Non-pigmented ciliary epithelial cell (primary cell): ENCODE data around the gene CTNND2.
A peak's percentile ranks its signal among the peaks of the same experiment; 100 is the strongest.

Experiments used
- DNase-seq: peaks from one replicate; pipeline ENCODE4 v3.0.0-alpha.2; 2010; ENCODE audit warnings: low read depth

CTNND2 gene

DNA sequence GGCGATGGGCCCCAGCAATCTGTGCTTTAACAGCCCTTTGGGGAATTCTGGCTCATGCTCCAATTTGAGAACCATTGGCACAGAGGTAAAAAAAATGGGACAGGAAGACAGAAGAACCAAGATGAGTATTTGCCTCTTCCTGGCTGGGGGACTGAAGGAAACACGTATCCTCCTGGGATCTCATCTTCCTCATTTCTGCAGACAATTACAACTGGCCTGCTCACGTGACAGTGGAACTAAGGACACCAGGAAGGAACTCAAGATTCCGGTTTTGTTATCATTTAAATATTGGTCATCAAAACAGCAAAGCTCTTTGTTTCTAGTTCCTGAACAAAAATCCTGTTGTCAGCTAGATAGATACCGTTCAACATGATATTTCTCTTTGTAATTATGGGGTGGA lies 927.2 kb downstream of the CTNND2 start:
- no peak for DNase-seq

DNA sequence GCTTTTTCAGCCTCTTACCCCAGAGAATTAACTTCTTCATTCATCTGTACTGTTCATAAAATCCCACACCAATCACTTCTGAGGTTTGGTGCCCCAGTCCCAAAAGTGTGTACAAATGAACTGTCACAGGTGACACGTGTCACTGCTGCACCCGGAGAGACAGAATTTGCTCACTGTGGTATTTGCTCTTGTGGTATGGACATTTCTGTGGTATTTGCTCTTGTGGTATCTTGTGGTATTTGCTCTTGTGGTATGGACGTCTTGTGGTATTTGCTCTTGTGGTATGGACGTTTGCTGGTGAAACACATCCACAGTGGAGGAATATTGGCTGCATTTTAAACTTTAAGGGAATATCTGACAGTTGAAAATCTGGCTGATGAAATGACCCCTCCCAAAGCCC lies 928.3 kb downstream of the CTNND2 start:
- DNase-seq, result peak; percentile 40

DNA sequence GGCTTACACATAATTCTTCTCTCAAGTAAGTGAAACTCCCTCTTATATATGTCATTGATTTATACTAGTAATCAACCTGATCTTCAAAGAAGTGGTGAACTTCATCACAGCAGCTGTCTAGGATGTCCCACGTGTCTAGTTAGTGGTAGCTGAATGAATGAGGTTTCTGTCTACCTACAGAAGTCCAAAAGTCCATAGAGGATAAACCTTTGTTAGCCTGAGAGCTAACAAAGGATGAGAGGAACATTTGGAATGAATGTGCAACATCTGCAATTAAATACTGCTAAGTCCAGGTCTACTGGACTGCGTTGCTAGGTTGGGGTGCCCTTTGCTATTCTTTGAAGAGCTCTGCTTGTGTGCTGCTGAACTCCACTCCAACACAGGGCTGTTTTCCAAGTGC lies 929.4 kb downstream of the CTNND2 start:
- DNase-seq, result no peak

DNA sequence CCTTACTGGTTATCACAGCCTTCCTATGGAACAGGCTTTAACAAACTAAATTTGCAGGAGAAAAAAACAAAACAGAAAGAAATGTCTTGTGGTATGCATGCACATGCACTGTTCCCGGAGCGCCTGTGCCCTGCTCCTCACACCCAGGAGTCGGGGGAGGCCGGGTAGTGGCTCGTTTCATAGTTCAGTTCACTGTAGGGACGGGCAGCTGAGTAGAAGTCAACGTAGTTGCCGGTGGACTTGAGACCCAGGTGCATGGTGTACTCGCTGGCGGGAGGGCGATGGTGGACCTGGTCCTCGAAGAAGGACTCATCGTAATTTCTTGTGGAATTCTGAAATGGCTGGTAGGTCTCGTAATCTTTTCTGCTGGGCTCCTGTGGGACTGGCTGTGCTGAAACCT lies 930.9 kb downstream of the CTNND2 start:
- DNase-seq, result no peak

DNA sequence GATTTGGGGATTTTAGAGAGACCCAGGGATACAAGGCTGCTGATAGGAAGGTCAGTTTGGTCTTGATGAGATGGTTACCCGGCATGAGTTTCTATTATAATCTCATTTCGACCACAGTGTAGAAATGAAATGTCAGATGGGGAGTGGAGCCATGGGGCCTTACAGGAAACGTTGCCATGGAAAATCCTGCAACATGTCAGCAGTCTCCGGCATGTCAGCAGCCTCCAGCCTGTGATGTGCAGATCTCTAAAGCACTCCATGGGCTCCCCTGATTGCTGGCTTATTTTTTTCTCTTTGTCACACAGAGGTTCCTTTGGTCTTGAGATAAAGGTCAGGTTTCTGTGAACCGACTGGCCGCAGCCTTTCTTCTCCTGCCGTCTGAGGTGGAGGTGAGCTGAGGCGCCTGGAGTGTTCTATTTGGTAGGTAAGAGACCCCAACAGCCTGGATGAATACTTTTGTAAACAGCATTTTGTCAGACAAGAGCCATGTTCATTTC lies 934.5 kb downstream of the CTNND2 start:
- DNase-seq, result no peak

DNA sequence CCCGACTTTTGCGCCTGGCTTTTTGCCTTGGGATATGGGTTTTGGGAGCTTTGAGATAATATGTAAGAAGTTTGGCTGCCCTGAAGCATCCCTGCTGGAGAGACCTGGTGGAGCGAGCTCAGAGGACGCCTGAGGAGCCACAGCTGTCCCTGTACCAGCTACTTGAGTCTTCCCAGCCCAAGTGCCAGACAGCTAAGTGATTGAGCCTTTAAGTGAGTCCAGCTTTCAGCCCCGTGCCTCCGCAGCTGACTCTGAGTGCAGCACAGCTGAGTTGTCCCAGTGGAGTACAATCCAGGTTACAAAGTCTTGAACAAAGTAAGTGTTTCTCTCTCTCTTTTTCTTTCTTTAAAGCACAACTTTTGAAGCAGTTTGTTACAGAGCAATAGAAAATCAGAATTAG lies 939.4 kb downstream of the CTNND2 start:
- DNase-seq, result no peak

DNA sequence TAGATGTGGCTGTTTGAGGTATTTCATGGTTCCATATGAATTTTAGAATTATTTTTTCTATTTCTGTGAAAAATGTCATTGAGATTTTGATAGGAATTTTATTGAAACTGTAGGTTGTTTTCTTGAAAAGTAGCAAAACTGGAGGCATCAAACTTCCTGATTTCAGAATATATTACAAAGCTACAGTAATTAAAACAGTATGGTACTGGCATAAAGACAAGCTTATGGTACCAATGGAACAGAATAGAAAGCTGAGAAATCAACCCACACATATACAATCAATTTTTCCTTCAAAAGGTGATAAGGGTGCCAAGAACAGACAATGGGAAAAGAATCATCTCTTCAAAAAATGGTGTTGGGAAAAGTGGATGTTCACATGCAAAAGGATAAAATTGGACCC lies 945.5 kb downstream of the CTNND2 start:
- DNase-seq, result no peak

DNA sequence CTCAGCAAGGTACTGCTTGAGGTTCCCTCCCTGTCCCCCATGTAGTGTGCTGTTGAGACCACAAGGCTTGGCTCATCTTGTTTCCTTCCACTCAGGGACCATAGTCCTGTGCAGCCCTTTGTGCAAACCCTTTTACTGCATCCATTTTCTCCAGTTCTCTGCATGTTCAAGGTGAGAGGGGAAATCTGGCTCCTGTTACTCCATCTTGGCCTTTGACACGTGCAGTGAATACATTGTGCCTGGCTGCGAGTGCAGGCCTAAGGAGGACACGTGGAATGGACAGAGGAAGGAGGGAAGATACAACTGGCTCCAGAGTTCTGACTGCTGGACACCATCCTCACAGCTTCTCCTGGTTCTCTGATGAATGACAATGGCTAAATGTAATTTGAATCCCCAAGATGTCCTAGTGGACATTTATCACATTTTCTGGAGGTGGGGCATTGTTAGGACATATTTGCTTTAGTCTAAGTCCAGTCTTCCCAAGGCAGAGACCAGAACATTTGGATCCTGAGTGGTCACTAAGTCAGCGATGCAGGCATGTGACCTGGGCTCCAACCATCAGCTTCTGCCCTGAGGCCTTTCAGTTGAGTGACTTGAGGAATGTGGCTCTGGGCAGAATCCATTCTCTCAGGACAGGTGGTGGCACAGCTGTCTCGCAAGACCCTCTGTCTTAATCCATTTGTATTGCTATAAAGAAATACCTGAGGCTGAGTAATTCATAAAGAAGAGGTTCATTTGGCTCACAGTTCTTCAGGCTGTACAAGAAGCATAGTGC lies 954.2 kb downstream of the CTNND2 start:
- no peak for DNase-seq

DNA sequence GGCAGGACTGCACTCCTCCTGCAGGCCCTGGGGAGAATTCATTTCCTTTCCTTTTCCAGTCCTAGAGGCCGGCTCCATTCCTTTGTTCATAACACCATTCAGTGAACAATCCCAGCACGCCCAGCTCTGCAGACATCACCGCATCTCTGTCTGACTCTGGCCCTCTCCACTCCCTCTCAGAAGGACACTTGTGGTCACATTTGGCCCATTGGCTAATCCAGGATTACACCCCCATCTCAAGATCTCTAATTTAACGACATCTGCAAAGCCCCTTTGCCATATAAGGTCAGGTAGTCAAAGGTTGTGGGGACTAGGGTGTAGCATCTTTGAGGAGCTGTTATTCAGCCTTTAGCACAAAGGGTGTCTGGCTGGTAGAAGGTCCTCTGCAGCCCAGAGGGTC lies 958.2 kb downstream of the CTNND2 start:
- DNase-seq, result no peak

DNA sequence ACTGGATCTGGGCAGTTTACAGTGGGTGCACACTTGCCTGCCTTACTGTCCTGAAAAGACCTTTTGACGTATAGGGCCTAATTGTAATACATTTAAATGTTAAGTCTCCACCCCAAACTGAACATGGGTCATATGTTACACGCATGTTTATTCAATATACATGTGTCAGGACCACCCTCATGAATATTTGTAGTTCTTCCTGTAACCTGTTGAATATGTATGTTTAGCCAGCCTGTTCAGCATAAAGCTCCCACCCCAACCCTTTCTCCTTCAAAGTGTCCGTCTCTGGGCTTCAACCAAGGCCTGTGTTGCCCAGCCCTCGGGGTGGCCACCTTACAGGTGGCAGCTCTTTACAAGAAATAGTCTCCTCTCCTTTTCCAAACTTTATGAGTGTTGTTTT lies 962.3 kb downstream of the CTNND2 start:
- no peak for DNase-seq

DNA sequence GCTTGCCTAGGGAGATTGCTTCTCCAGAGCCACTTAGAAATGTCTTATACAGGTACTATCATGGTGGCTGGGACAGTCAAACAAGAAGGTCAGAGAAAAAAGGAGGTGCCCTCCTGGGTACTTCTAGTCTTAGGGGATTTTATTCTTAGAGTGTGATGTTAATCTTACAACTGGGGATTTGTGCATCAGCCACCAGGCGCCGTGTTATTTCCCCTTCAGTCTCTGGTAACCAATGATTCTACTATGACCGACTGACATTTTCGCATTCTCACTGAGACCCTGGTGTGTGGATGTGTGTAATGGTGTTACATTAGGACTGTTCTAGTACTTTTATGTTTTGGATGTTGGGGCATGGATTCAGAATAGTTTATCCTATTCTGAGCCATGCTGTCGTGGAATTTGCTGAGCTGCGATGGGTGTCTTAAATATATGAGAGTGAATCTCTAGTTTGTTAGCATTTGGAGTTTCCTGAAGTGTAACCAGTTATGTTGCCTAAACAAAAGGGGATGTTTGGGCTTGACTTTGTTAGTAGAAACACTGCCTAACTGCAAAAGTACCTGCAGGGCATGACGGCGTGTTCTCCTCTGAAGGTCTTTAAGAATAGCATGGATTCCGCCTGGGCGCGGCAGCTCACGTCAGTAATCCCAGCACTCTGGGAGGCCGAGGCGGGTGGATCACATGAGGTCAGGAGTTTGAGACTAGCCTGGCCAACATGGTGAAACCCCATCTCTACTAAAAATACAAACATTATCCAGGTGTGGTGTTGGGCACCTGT lies 968.0 kb downstream of the CTNND2 start:
- no peak for DNase-seq

DNA sequence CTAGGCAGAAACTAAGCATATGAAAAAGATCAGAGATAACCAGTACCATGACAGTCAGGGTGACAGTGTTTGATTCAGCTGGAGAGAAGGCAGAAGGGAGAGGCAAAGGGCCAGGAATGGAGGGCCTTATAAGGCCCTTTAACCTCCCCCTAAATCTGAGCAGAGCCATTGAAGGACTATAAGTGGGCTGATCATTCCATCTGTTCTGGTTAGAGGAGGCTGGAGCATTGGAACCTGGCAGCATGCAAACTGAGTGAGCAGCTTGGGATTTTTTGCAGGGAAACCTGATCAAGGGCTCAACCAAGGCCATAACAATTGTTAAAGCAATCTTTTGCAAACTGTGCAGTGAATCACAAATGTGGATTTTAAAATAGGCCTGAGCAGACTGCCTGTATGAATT lies 968.7 kb downstream of the CTNND2 start:
- no peak for DNase-seq

DNA sequence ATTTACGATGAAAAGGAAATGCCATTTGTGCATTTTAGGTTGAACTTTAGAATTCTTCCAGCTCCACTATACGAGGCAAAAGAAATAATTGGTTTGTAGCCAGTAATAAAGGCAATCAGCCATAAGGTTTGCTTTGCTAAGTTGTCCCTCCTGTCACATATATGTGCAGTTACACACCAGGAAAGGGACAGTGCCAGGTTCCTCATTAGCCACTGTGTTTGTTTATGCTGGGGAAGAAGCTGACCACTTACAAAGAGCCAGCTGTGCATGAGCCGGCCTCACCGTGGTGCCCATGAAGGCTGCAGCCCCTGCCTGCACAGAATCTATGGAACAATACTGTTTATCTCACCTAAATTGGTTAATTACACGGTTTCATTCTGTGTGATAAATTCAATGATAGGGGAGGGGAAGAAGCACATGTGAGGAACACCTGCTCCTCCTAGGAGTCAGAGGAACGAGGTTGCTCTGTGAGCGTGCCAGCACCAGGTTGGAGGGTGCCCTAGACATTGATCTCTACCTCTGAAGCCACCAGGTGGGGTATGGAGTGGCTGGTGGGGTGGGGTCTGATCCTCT lies 969.4 kb downstream of the CTNND2 start:
- DNase-seq, result no peak

DNA sequence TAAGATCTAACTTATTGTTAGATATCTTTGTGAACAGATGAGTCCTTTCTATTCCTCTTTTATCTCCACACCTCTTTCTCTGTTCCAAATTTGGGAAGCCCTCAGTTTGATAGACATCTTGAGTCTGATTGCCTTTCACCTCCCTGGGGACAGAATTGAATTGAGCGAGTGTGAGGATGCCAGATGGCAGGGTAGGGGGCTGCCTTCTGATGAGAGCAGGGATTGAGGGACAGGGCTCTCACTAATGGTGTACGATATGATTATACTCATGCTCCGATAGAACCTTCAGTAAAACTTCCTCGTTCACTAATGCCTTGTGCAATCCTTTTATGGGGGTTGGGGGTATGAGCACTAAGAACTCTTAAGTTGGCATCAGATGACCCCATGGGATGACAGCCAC lies 971.1 kb downstream of the CTNND2 start:
- no peak for DNase-seq

DNA sequence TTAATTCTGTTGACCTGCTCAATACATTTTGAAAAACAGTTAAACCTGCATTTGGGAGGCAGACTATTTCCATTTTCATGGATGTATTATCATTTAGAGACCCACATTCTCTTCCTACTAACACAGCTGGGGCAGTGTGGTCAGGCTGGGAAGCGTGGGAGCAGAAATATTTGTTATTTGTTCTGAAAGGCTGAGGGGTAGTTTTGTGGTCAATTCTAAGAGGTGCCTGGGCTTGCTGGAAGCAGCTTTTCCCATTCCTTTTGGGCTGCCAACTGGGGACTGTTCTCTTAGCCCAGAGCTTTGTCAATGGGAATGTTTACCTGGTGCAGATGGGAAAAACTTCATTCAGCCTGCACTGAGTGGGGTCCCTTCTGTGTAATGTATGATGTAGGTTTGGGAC lies 971.8 kb downstream of the CTNND2 start:
- no peak for DNase-seq

DNA sequence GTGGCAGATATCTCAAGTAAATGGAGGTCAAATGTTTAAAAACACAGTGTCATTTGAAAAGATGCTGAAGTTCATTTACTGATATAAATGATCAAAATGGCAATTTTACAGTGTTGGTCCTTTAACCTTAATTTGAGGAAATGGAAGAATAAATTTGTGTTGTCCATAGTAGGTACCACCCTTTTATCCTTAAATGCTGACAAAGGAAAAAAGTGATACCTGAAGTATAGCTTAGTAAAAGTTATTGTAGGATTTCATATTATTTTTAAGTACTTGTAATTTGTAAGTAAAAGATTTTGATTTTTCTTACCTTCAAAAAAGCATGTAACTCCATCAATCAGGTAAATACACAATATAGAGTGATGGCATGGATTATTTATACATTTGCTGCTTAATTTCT lies 976.6 kb downstream of the CTNND2 start:
- no peak for DNase-seq

DNA sequence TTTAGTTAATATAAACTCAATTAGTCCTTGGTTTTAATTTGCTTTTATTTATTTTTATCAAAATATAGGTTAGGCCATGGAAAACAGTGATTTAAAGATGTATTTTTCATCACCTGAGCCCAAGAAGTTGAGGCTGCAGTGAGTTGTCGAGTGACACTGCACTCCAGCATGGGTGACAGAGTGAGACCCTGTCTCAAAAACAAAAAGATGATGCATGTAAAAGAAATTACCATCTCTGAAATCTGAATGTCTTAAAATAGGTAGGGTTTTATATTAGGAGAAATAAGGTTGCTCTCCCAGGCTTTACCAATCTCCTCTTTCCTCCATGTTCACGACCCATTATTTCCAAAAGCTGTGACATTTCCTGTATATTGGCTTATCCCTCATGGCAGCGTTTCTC lies 980.9 kb downstream of the CTNND2 start:
- no peak for DNase-seq
